Heart right ventricle (tissue), 16 donors: ENCODE measurements around the gene PRMT5. TPM values are rescaled to one million over a fixed set of nuclear protein-coding genes. Genes with fewer than 3 reads are reported as not detected.

Source experiments
- ATAC-seq, 8 donors: fragments of 200-7000 bp; cut with Tn5 transposase; one replicate each; pipeline ENCODE4 v1.9.1; 2020; ENCODE audit warnings: mild to moderate bottlenecking in 8 of 8, moderate library complexity in 8 of 8, moderate number of reproducible peaks in 1 of 8
- DNase-seq, 2 donors: peaks; one replicate each; pipeline ENCODE4 v3.0.0-alpha.2; 2020
- H3K27ac ChIP-seq, 10 donors: fragments of 200-600 bp; sonication (generic) in 2 of 10; one replicate each; pipeline versions ENCODE4 v1.5.0 to v1.8.0; 2020 to 2022; ENCODE audit warnings: mild to moderate bottlenecking in 3 of 10
- H3K27me3 ChIP-seq, 7 donors: fragments of 200-600 bp; one replicate each; pipeline ENCODE4 v1.8.0; 2021 to 2022; ENCODE audit warnings: mild to moderate bottlenecking in 2 of 7
- H3K36me3 ChIP-seq, 9 donors: fragments of 200-600 bp; sonication (generic) in 1 of 9; one replicate each; pipeline versions ENCODE4 v1.5.0 to v1.8.0; 2020 to 2022; ENCODE audit warnings: mild to moderate bottlenecking in 2 of 9
- H3K4me1 ChIP-seq, 9 donors: fragments of 200-600 bp; sonication (generic) in 1 of 9; one replicate each; pipeline versions ENCODE4 v1.5.0 to v1.8.0; 2020 to 2022; ENCODE audit warnings: mild to moderate bottlenecking in 4 of 9
- H3K4me3 ChIP-seq, 10 donors: fragments of 200-600 bp; sonication (generic) in 2 of 10; one replicate each; pipeline versions ENCODE4 v1.5.0 to v1.8.0; 2020 to 2022; ENCODE audit warnings: mild to moderate bottlenecking in 7 of 10, moderate library complexity in 2 of 10
- H3K9me3 ChIP-seq, 11 donors: fragments of 200-600 bp in 10 of 11; sonication (generic) in 2 of 11; one replicate each; pipeline versions ENCODE4 v1.5.0 to v1.8.0; 2013 to 2022; ENCODE audit warnings: mild to moderate bottlenecking in 2 of 11, control low read depth in 1 of 11, moderate library complexity in 1 of 11
- WGBS, 2 donors: extraction: QIAGEN DNeasy Blood & Tissue Kit; methylation state at CpG; one replicate each; pipeline ENCODE4 v1.1.7; 2013; ENCODE audit warnings: inconsistent platforms in 1 of 2; 5-methylcytosine and 5-hydroxymethylcytosine counted together
- intact Hi-C, 10 donors: fragments of 100-400 bp; cut with DNase I; formaldehyde crosslinking; loops; one replicate each; pipeline versions ENCODE4 v1.11.1 to v1.14.2; 2022
- polyA plus RNA-seq, 2 donors: library from polyadenylated mRNA; stranded (reverse); fragments of 200-250 nt; gene quantifications; one replicate each; pipeline ENCODE4 v1.2.3, GENCODE V29; 2013
- total RNA-seq, 10 donors: library from RNA; stranded (reverse); fragmentation: NEBNext Ultra II Directional in 3 of 10; extraction: Animal tissue kit (Norgen Biotek cat#: 25700) in 3 of 10; gene quantifications; one replicate each; pipeline versions ENCODE4 v1.2.1 to v1.2.4, GENCODE V29; 2021 to 2023
- TF ChIP-seq, protein P1 (sequence below), 9 donors: fragments of 200-600 bp; sonication (generic) in 2 of 9; IDR thresholded peaks; one replicate each; pipeline versions ENCODE4 v1.5.0 to v1.8.0; 2021 to 2022; ENCODE audit warnings: antibody characterized with exemption in 9 of 9, mild to moderate bottlenecking in 5 of 9, moderate library complexity in 1 of 9
- donor health status: Arrhythmogenic right ventricular cardiomyopathy.
- donor health status: ischemic (EF 13 %, LVEDD 7.1; RV severe dilation, severe dysfunction).
- donor health status: healthy with polysubstance abuse.
- donor health status: DM: no; HTN: yes; CAD: no.
- donor health status: DM: no; HTN: no; CAD: no.
- donor health status: ischemic (EF 25% LVEDD 6.9; RV normal size, moderate dysfunction).
- donor health status: ischemic (EF 25% LVEDD 5.7; RV mildly dilated, moderate dysfunction).
- donor health status: healthy.
- donor health status: DM: yes; HTN: yes; CAD: no.
- donor health status: Ischemic cardiomyopathy.
- donor health status: ischemic (EF 35%, LVEDD 5.7; RV mildly dilated, moderate dysfunction).
- donor health status: nonischemic (EF 11% LVEDD 7.7; RV severe dilation, severe dysfunction).
- donor health status: DM: yes; HTN: yes; CAD: no.
- donor health status: PGD.
- donor health status: ischemic (EF 29% LVEDD 5.4; RV normal size, mild dysfunction).
- donor health status: nonischemic (EF 23%, LVEDD 6.1; RV moderate dilation, normal function).

The PRMT5 gene
- total and polyA plus RNA-seq, 12 donors, result 7.8 to 75.1 (median 48.2) TPM

GRCh38 chr14:22923746-22924145 lies 5.4 kb downstream of the PRMT5 start:
- Histone ChIP-seq H3K27me3 (no peaks in the 10 kb centered on the region), H3K9me3 (no peaks in the 10 kb centered on the region), H3K4me1 (peaks cover 7 to 26% (median 24%) of the 10 kb centered on the region in 9 donors), H3K27ac (no peak overlapping the region), H3K36me3 (peaks cover 0 to 74% (median 38%) of the 10 kb centered on the region in 9 donors), H3K4me3 (no peak overlapping the region)
- intact Hi-C loops, result no loop called here
- TF ChIP-seq, protein P1, sequence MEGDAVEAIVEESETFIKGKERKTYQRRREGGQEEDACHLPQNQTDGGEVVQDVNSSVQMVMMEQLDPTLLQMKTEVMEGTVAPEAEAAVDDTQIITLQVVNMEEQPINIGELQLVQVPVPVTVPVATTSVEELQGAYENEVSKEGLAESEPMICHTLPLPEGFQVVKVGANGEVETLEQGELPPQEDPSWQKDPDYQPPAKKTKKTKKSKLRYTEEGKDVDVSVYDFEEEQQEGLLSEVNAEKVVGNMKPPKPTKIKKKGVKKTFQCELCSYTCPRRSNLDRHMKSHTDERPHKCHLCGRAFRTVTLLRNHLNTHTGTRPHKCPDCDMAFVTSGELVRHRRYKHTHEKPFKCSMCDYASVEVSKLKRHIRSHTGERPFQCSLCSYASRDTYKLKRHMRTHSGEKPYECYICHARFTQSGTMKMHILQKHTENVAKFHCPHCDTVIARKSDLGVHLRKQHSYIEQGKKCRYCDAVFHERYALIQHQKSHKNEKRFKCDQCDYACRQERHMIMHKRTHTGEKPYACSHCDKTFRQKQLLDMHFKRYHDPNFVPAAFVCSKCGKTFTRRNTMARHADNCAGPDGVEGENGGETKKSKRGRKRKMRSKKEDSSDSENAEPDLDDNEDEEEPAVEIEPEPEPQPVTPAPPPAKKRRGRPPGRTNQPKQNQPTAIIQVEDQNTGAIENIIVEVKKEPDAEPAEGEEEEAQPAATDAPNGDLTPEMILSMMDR (IDR thresholded peaks at IDR 0.05), result no peak
- 97 to 98% methylated on average over 5 of the region's 5 CpGs for WGBS, 2 donors
- ATAC-seq, result no peak
- DNase-seq, result no peak

- H3K4me3 ChIP-seq, result no peak overlapping the region
- H3K4me1 ChIP-seq, result peaks cover 7 to 23% (median 19%) of the 10 kb centered on the region in 9 donors
- WGBS, 2 donors, result 85% methylated on average over 2 of the region's 2 CpGs
- ATAC-seq (no peak), DNase-seq (no peak)
- H3K27me3 ChIP-seq, result no peaks in the 10 kb centered on the region
- TF ChIP-seq, protein P1 (IDR thresholded peaks at IDR 0.05), result no peak
- intact Hi-C loops, result no loop called here
- H3K36me3 ChIP-seq, result peaks cover 0 to 71% (median 38%) of the 10 kb centered on the region in 9 donors
- no peaks in the 10 kb centered on the region for H3K9me3 ChIP-seq
- H3K27ac ChIP-seq, result peak overlapping the region in 1 of 10 donors; percentile 7
These were observed 6.9 kb downstream of the PRMT5 start for GRCh38 chr14:22922294-22922693.

- peaks cover 7 to 39% (median 30%) of the 10 kb centered on the region in 9 donors for H3K4me1 ChIP-seq
- TF ChIP-seq, protein P1 (IDR thresholded peaks at IDR 0.05), result no peak
- no peaks in the 10 kb centered on the region for H3K27me3 ChIP-seq
- peak overlapping the region in 6 of 10 donors; percentile 46 to 99 (median 98) for H3K27ac ChIP-seq
- peak; percentile 42 to 46 for DNase-seq
- ATAC-seq, result peak in 3 of 8 donors; percentile 7 to 19 (median 13)
- intact Hi-C loops, result no loop called here
- no peak overlapping the region for H3K4me3 ChIP-seq
- H3K9me3 ChIP-seq, result no peaks in the 10 kb centered on the region
- H3K36me3 ChIP-seq, result peaks cover 0 to 68% (median 33%) of the 10 kb centered on the region in 9 donors
- 45 to 64% methylated on average over 6 of the region's 6 CpGs for WGBS, 2 donors
These were observed 8.5 kb downstream of the PRMT5 start for GRCh38 chr14:22920697-22921096.

GRCh38 chr14:22919601-22919921 lies 9.6 kb downstream of the PRMT5 start:
- Histone ChIP-seq H3K36me3 (peaks cover 0 to 64% (median 31%) of the 10 kb centered on the region in 9 donors), H3K27ac (peak overlapping the region; percentile 14 to 99 (median 94)), H3K4me1 (peaks cover 7 to 50% (median 35%) of the 10 kb centered on the region in 9 donors), H3K9me3 (no peaks in the 10 kb centered on the region), H3K27me3 (no peaks in the 10 kb centered on the region), H3K4me3 (peak overlapping the region in 9 of 10 donors; percentile 31 to 93 (median 77))
- no peak for DNase-seq
- TF ChIP-seq, protein P1 (IDR thresholded peaks at IDR 0.05), result no peak
- intact Hi-C loops, result loop anchor here in 3 of 10 donors (1.0 to 5.0 kb wide), 3 partner anchors 10 to 92 kb away; partner anchors contain the start of genes LRP10 (in 2 of the 3), PRMT5 (in 2 of the 3) and MRPL52 (in 1 of the 3)
- ATAC-seq, result peak in 4 of 8 donors; percentile 1 to 19 (median 9)
- 7 to 10% methylated on average over 10 of the region's 10 CpGs for WGBS, 2 donors
